ENCODE measurements around the gene TUBA4A. TPM values are rescaled to one million over a fixed set of nuclear protein-coding genes. Genes with fewer than 3 reads are reported as not detected.

Gene TUBA4A
- total RNA-seq, 2 donors from 2014 or later = 43.5 to 51.2 TPM

GRCh38 chr2:219271021-219271420 is 17.3 kb upstream of the TUBA4A start:
- Histone ChIP-seq H3K27me3 (replicated peaks; ENCODE audit: insufficient read depth) (no peaks in the 10 kb centered on the region), H3K27ac (no peak overlapping the region), H3K4me1 (replicated peaks) (no peaks in the 10 kb centered on the region), H3K4me3 (no peak overlapping the region), H3K9me3 (no peaks in the 10 kb centered on the region), H3K36me3 (no peaks in the 10 kb centered on the region)
- WGBS = 78% methylated on average over 2 of the region's 2 CpGs
- no peak for TF ChIP-seq POLR2A (IDR thresholded peaks at IDR 0.05)
- no peak for TF ChIP-seq POLR2AphosphoS5 (IDR thresholded peaks at IDR 0.05)
- no peak for TF ChIP-seq CTCF (IDR thresholded peaks at IDR 0.05)
- no peak for DNase-seq (ENCODE audit: low spot score)
- intact Hi-C loops (cut with DNase I) = no loop called here

GRCh38 chr2:219270055-219270372 is 16.3 kb upstream of the TUBA4A start:
- intact Hi-C loops (cut with DNase I) = no loop called here
- 91% methylated on average over 5 of the region's 5 CpGs for WGBS
- TF ChIP-seq POLR2AphosphoS5 (IDR thresholded peaks at IDR 0.05) = no peak
- TF ChIP-seq POLR2A (IDR thresholded peaks at IDR 0.05) = no peak
- no peak for TF ChIP-seq CTCF (IDR thresholded peaks at IDR 0.05)

GRCh38 chr2:219269362-219270054 is 15.8 kb upstream of the TUBA4A start:
- H3K4me1 ChIP-seq (replicated peaks) = no peaks in the 10 kb centered on the region
- intact Hi-C loops (cut with DNase I) = no loop called here
- WGBS = 38% methylated on average over 8 of the region's 8 CpGs
- H3K27ac ChIP-seq = no peak overlapping the region
- TF ChIP-seq POLR2A (IDR thresholded peaks at IDR 0.05) (no peak), POLR2AphosphoS5 (IDR thresholded peaks at IDR 0.05) (no peak), CTCF (IDR thresholded peaks at IDR 0.05) (no peak)
- H3K27me3 ChIP-seq (replicated peaks; ENCODE audit: insufficient read depth) = no peaks in the 10 kb centered on the region
- no peak overlapping the region for H3K4me3 ChIP-seq
- H3K9me3 ChIP-seq = no peaks in the 10 kb centered on the region
- H3K36me3 ChIP-seq = no peaks in the 10 kb centered on the region
- DNase-seq (ENCODE audit: low spot score) = no peak

More at GRCh38 chr2:219270055-219270372, 16.3 kb upstream of the TUBA4A start:
- Histone ChIP-seq H3K4me3 (no peak overlapping the region), H3K9me3 (no peaks in the 10 kb centered on the region), H3K27me3 (replicated peaks; ENCODE audit: insufficient read depth) (no peaks in the 10 kb centered on the region), H3K4me1 (replicated peaks) (no peaks in the 10 kb centered on the region), H3K27ac (no peak overlapping the region), H3K36me3 (no peaks in the 10 kb centered on the region)
- no peak for DNase-seq (ENCODE audit: low spot score)

GRCh38 chr2:219268294-219268693 is 14.6 kb upstream of the TUBA4A start:
- H3K9me3 ChIP-seq = no peaks in the 10 kb centered on the region
- no peaks in the 10 kb centered on the region for H3K4me1 ChIP-seq (replicated peaks)
- H3K4me3 ChIP-seq = no peak overlapping the region
- no peaks in the 10 kb centered on the region for H3K36me3 ChIP-seq
- TF ChIP-seq CTCF (IDR thresholded peaks at IDR 0.05) = no peak
- TF ChIP-seq POLR2AphosphoS5 (IDR thresholded peaks at IDR 0.05) = no peak
- no peak for TF ChIP-seq POLR2A (IDR thresholded peaks at IDR 0.05)
- no peaks in the 10 kb centered on the region for H3K27me3 ChIP-seq (replicated peaks; ENCODE audit: insufficient read depth)
- H3K27ac ChIP-seq = no peak overlapping the region
- DNase-seq (ENCODE audit: low spot score) = no peak
- intact Hi-C loops (cut with DNase I) = no loop called here
- 98% methylated on average over 2 of the region's 2 CpGs for WGBS

- intact Hi-C loops (cut with DNase I) = no loop called here
- H3K4me1 ChIP-seq (replicated peaks) = no peaks in the 10 kb centered on the region
- 100% methylated on average over 1 of the region's 1 CpG for WGBS
Measured at GRCh38 chr2:219266886-219267285, 13.2 kb upstream of the TUBA4A start.

More at GRCh38 chr2:219266886-219267285, 13.2 kb upstream of the TUBA4A start:
- TF ChIP-seq POLR2AphosphoS5 (IDR thresholded peaks at IDR 0.05) = no peak
- no peak for TF ChIP-seq POLR2A (IDR thresholded peaks at IDR 0.05)
- TF ChIP-seq CTCF (IDR thresholded peaks at IDR 0.05) = no peak
- Histone ChIP-seq H3K27ac (no peak overlapping the region), H3K4me3 (no peak overlapping the region), H3K27me3 (replicated peaks; ENCODE audit: insufficient read depth) (no peaks in the 10 kb centered on the region), H3K9me3 (no peaks in the 10 kb centered on the region), H3K36me3 (no peaks in the 10 kb centered on the region)
- no peak for DNase-seq (ENCODE audit: low spot score)
